ENCODE results near the gene SIM1. TPM values are rescaled to one million over a fixed set of nuclear protein-coding genes. Genes with fewer than 3 reads are reported as not detected.
A peak's percentile ranks its signal among the peaks of the same experiment; 100 is the strongest.

The SIM1 gene
- total RNA-seq, 1 donor from 2014 or later: not detected

DNA sequence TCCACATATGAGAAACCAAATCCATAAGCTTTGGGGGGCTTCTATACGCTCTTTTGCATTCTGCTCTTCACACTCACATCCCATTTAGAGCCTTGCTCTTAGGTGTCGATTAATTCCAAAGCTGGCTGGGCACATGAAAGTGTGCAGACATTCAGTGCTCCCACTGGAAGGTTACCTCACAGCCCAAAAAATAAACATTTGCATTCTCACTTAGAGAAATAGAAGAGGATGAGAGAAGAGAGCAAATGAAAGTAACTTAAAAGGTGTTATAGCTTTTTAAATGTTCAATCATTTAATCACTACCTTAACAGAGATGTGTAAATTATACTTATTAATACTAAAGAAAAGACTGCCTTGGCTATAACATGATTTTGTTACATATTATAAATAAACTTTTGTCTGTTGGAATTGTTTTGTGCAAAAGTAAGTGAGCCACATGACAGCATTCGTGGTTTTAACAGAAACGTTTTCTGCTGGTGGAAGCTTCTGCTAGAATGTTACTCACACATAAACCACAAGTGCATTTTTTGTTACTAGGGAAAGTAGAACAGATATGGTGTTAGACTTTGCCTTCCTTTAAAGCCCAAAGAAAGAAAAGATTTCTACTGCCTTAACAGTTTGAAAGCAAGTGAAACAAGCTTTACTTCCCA is 116.7 kb downstream of the SIM1 start:
- no peaks in the 10 kb centered on the region for H3K27me3 ChIP-seq (ENCODE audit: insufficient read depth, low read length)
- peaks cover 44% of the 10 kb centered on the region for H3K4me1 Mint-ChIP-seq (ENCODE audit: low read depth, unreplicated experiment)
- H3K4me2 ChIP-seq (ENCODE audit: low read length): peak overlapping the region; percentile 75
- H3K9me3 Mint-ChIP-seq (ENCODE audit: unreplicated experiment): no peaks in the 10 kb centered on the region
- TF ChIP-seq CTCF (IDR thresholded peaks at IDR 0.05; ENCODE audit: insufficient read depth, low read depth, low read length) (no peak), EZH2 (IDR thresholded peaks at IDR 0.05; ENCODE audit: insufficient read depth, low read length) (no peak)
- no peaks in the 10 kb centered on the region for H3K79me2 ChIP-seq (ENCODE audit: insufficient read depth, low read length)
- no peaks in the 10 kb centered on the region for H3K36me3 ChIP-seq (ENCODE audit: insufficient read depth, low read length)
- peak overlapping the region; percentile 62 for H3K27ac ChIP-seq (ENCODE audit: low read depth, low read length)
- no peaks in the 10 kb centered on the region for H3K36me3 Mint-ChIP-seq (ENCODE audit: low read depth, unreplicated experiment)
- H3K4me3 Mint-ChIP-seq (ENCODE audit: unreplicated experiment): peak overlapping the region; percentile 58
- no peaks in the 10 kb centered on the region for H3K27me3 Mint-ChIP-seq (ENCODE audit: low read depth, unreplicated experiment)
- peak overlapping the region; percentile 44 for H3K9ac ChIP-seq (ENCODE audit: low read length)
- H3K4me3 ChIP-seq (ENCODE audit: insufficient read depth, low read depth, low read length): no peak overlapping the region
- FAIRE-seq: peak; percentile 72
- no peak overlapping the region for H2AFZ ChIP-seq (ENCODE audit: low read depth, low read length)
- H4K20me1 ChIP-seq (ENCODE audit: insufficient read depth, low read length): no peaks in the 10 kb centered on the region
- H3K9me3 ChIP-seq (ENCODE audit: insufficient read depth, low read depth, low read length): no peaks in the 10 kb centered on the region
- peaks cover 52% of the 10 kb centered on the region for H3K4me1 ChIP-seq (ENCODE audit: insufficient read depth, low read length)
- peak overlapping the region; percentile 95 for H3K27ac Mint-ChIP-seq (ENCODE audit: unreplicated experiment)
- peak; percentile 84 for DNase-seq (ENCODE audit: low read depth)

- FAIRE-seq (peak; percentile 99), DNase-seq (ENCODE audit: low read depth) (peak; percentile 82)
- Mint-ChIP-seq H3K27ac (ENCODE audit: unreplicated experiment) (peak overlapping the region; percentile 80), H3K4me1 (ENCODE audit: low read depth, unreplicated experiment) (peaks cover 47% of the 10 kb centered on the region), H3K4me3 (ENCODE audit: unreplicated experiment) (no peak overlapping the region), H3K9me3 (ENCODE audit: unreplicated experiment) (no peaks in the 10 kb centered on the region), H3K27me3 (ENCODE audit: low read depth, unreplicated experiment) (no peaks in the 10 kb centered on the region), H3K36me3 (ENCODE audit: low read depth, unreplicated experiment) (no peaks in the 10 kb centered on the region)
- Histone ChIP-seq H3K4me1 (ENCODE audit: insufficient read depth, low read length) (peaks cover 56% of the 10 kb centered on the region), H3K27me3 (ENCODE audit: insufficient read depth, low read length) (no peaks in the 10 kb centered on the region), H3K4me2 (ENCODE audit: low read length) (peak overlapping the region; percentile 69), H3K36me3 (ENCODE audit: insufficient read depth, low read length) (no peaks in the 10 kb centered on the region), H3K9ac (ENCODE audit: low read length) (peak overlapping the region; percentile 62), H3K79me2 (ENCODE audit: insufficient read depth, low read length) (no peaks in the 10 kb centered on the region), H3K27ac (ENCODE audit: low read depth, low read length) (peak overlapping the region; percentile 87), H2AFZ (ENCODE audit: low read depth, low read length) (no peak overlapping the region), H3K4me3 (ENCODE audit: insufficient read depth, low read depth, low read length) (no peak overlapping the region), H3K9me3 (ENCODE audit: insufficient read depth, low read depth, low read length) (no peaks in the 10 kb centered on the region), H4K20me1 (ENCODE audit: insufficient read depth, low read length) (no peaks in the 10 kb centered on the region)
- TF ChIP-seq EZH2 (IDR thresholded peaks at IDR 0.05; ENCODE audit: insufficient read depth, low read length) (no peak), CTCF (IDR thresholded peaks at IDR 0.05; ENCODE audit: insufficient read depth, low read depth, low read length) (no peak)
These were observed 117.9 kb downstream of the SIM1 start for GRCh38 chr6:100346828-100347227.

DNA sequence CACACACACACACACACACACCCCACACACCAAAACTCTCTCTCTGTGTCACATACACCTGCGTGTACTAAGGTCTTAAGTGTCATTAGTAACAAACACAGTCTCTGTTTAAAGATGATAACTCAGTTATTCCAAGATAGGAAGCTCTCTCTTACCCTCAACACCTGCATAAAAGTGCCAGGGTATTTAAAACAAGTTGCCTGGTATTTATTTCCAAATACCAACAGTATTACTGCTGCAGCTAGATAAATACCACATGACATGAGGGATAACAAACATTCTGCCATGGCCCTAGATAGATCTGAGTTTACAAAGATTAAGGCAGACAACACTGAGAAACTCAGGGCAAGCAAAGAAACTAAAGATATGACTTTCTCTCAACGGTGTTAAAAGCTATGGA is 118.5 kb downstream of the SIM1 start:
- H3K79me2 ChIP-seq (ENCODE audit: insufficient read depth, low read length): no peaks in the 10 kb centered on the region
- FAIRE-seq (peak; percentile 39), DNase-seq (ENCODE audit: low read depth) (peak; percentile 57)
- Mint-ChIP-seq H3K4me3 (ENCODE audit: unreplicated experiment) (no peak overlapping the region), H3K27me3 (ENCODE audit: low read depth, unreplicated experiment) (no peaks in the 10 kb centered on the region), H3K27ac (ENCODE audit: unreplicated experiment) (peak overlapping the region; percentile 80), H3K4me1 (ENCODE audit: low read depth, unreplicated experiment) (peaks cover 47% of the 10 kb centered on the region), H3K9me3 (ENCODE audit: unreplicated experiment) (no peaks in the 10 kb centered on the region), H3K36me3 (ENCODE audit: low read depth, unreplicated experiment) (no peaks in the 10 kb centered on the region)
- H4K20me1 ChIP-seq (ENCODE audit: insufficient read depth, low read length): no peaks in the 10 kb centered on the region
- H3K4me2 ChIP-seq (ENCODE audit: low read length): peak overlapping the region; percentile 69
- no peaks in the 10 kb centered on the region for H3K36me3 ChIP-seq (ENCODE audit: insufficient read depth, low read length)
- peak overlapping the region; percentile 62 for H3K9ac ChIP-seq (ENCODE audit: low read length)
- no peaks in the 10 kb centered on the region for H3K9me3 ChIP-seq (ENCODE audit: insufficient read depth, low read depth, low read length)
- peak overlapping the region; percentile 87 for H3K27ac ChIP-seq (ENCODE audit: low read depth, low read length)
- H2AFZ ChIP-seq (ENCODE audit: low read depth, low read length): no peak overlapping the region
- TF ChIP-seq CTCF (IDR thresholded peaks at IDR 0.05; ENCODE audit: insufficient read depth, low read depth, low read length) (no peak), EZH2 (IDR thresholded peaks at IDR 0.05; ENCODE audit: insufficient read depth, low read length) (no peak)
- no peak overlapping the region for H3K4me3 ChIP-seq (ENCODE audit: insufficient read depth, low read depth, low read length)
- H3K4me1 ChIP-seq (ENCODE audit: insufficient read depth, low read length): peaks cover 56% of the 10 kb centered on the region
- no peaks in the 10 kb centered on the region for H3K27me3 ChIP-seq (ENCODE audit: insufficient read depth, low read length)

Data from astrocyte (in vitro differentiated cells and primary cell).